Astrocyte (in vitro differentiated cells and primary cell): ENCODE results near the gene ATG2B. TPM values are rescaled to one million over a fixed set of nuclear protein-coding genes. Genes with fewer than 3 reads are reported as not detected.

ENCODE experiments used
- DNase-seq: peaks from one replicate; pipeline ENCODE4 v3.0.0-alpha.2; 2010; ENCODE audit warnings: low read depth
- FAIRE-seq: peaks from 2 replicates; lab custom pipeline; 2011; peaks lifted over from hg19 to GRCh38; lab: Jason Lieb, UNC
- H2AFZ ChIP-seq: 2 replicates; pipeline ENCODE4 v1.6.0; 2012; ENCODE audit warnings: low read depth, low read length, inconsistent platforms
- H3K27ac ChIP-seq: 2 replicates; pipeline ENCODE4 v1.5.1; 2011; ENCODE audit warnings: low read depth, low read length, inconsistent platforms
- H3K27me3 ChIP-seq: 2 replicates; pipeline ENCODE4 v1.6.0; 2011; ENCODE audit warnings: low read length, inconsistent platforms; ENCODE audit not compliant: insufficient read depth
- H3K36me3 ChIP-seq: 2 replicates; pipeline ENCODE4 v1.5.1; 2011; ENCODE audit warnings: low read length, inconsistent platforms; ENCODE audit not compliant: insufficient read depth
- H3K4me1 ChIP-seq: 2 replicates; pipeline ENCODE4 v1.5.1; 2011; ENCODE audit warnings: low read length, inconsistent platforms; ENCODE audit not compliant: insufficient read depth
- H3K4me2 ChIP-seq: 2 replicates; pipeline ENCODE4 v1.6.0; 2012; ENCODE audit warnings: low read length, inconsistent platforms
- H3K4me3 ChIP-seq: 2 replicates; pipeline ENCODE4 v1.5.1; 2011; ENCODE audit warnings: low read depth, mild to moderate bottlenecking, low read length, inconsistent platforms; ENCODE audit not compliant: insufficient read depth
- H3K79me2 ChIP-seq: 2 replicates; pipeline ENCODE4 v1.6.0; 2012; ENCODE audit warnings: mild to moderate bottlenecking, low read length, inconsistent platforms; ENCODE audit not compliant: insufficient read depth
- H3K9ac ChIP-seq: 2 replicates; pipeline ENCODE4 v1.6.0; 2012; ENCODE audit warnings: mild to moderate bottlenecking, low read length, inconsistent platforms
- H3K9me3 ChIP-seq: 2 replicates; pipeline ENCODE4 v1.5.1; 2012; ENCODE audit warnings: low read depth, mild to moderate bottlenecking, low read length, inconsistent platforms; ENCODE audit not compliant: insufficient read depth
- H4K20me1 ChIP-seq: 2 replicates; pipeline ENCODE4 v1.6.0; 2012; ENCODE audit warnings: low read length, inconsistent platforms; ENCODE audit not compliant: insufficient read depth
- H3K27ac Mint-ChIP-seq: one replicate; pipeline ENCODE4 v1.8.0; 2021; ENCODE audit warnings: mild to moderate bottlenecking, mixed read lengths; ENCODE audit not compliant: unreplicated experiment
- H3K27me3 Mint-ChIP-seq: one replicate; pipeline ENCODE4 v1.8.0; 2021; ENCODE audit warnings: low read depth, mixed read lengths; ENCODE audit not compliant: unreplicated experiment
- H3K36me3 Mint-ChIP-seq: one replicate; pipeline ENCODE4 v1.8.0; 2021; ENCODE audit warnings: low read depth, mixed read lengths; ENCODE audit not compliant: unreplicated experiment
- H3K4me1 Mint-ChIP-seq: one replicate; pipeline ENCODE4 v1.8.0; 2021; ENCODE audit warnings: low read depth, mixed read lengths; ENCODE audit not compliant: unreplicated experiment
- H3K4me3 Mint-ChIP-seq: one replicate; pipeline ENCODE4 v1.8.0; 2021; ENCODE audit warnings: mild to moderate bottlenecking, moderate library complexity, mixed read lengths; ENCODE audit not compliant: unreplicated experiment
- H3K9me3 Mint-ChIP-seq: one replicate; pipeline ENCODE4 v1.8.0; 2021; ENCODE audit warnings: mild to moderate bottlenecking, mixed read lengths; ENCODE audit not compliant: unreplicated experiment
- CTCF ChIP-seq: IDR thresholded peaks from 2 replicates; pipeline ENCODE4 v1.5.1; 2011; ENCODE audit warnings: low read depth, mild to moderate bottlenecking, inconsistent platforms, low read length, moderate library complexity; ENCODE audit not compliant: insufficient read depth
- EZH2 ChIP-seq: IDR thresholded peaks from 2 replicates; pipeline ENCODE4 v1.6.1; 2012; ENCODE audit warnings: mild to moderate bottlenecking, low read length, inconsistent platforms; ENCODE audit not compliant: insufficient read depth
- total RNA-seq: library from RNA; stranded (reverse); gene quantifications from 2 replicates; pipeline ENCODE4 v1.2.1, GENCODE V29; 2021

ATG2B gene
- total RNA-seq, 1 donor from 2014 or later, result 14.2 TPM

- no peak overlapping the region for H3K4me3 ChIP-seq
- no peak for FAIRE-seq
- no peak overlapping the region for H3K9ac ChIP-seq
- no peaks in the 10 kb centered on the region for H3K27me3 ChIP-seq
- TF ChIP-seq EZH2, result no peak
- TF ChIP-seq CTCF, result no peak
- no peaks in the 10 kb centered on the region for H3K9me3 Mint-ChIP-seq
- H3K4me3 Mint-ChIP-seq, result no peak overlapping the region
- no peak for DNase-seq
- peaks cover 34% of the 10 kb centered on the region for H3K4me1 Mint-ChIP-seq
- no peak overlapping the region for H3K27ac ChIP-seq
- H3K4me1 ChIP-seq, result peaks cover 22% of the 10 kb centered on the region
- H3K9me3 ChIP-seq, result no peaks in the 10 kb centered on the region
- H4K20me1 ChIP-seq, result no peaks in the 10 kb centered on the region
- no peak overlapping the region for H2AFZ ChIP-seq
- no peaks in the 10 kb centered on the region for H3K79me2 ChIP-seq
- no peaks in the 10 kb centered on the region for H3K36me3 ChIP-seq
- H3K4me2 ChIP-seq, result no peak overlapping the region
- H3K36me3 Mint-ChIP-seq, result no peaks in the 10 kb centered on the region
- no peaks in the 10 kb centered on the region for H3K27me3 Mint-ChIP-seq
- H3K27ac Mint-ChIP-seq, result peak overlapping the region; percentile 93
These were observed 111.4 kb downstream of the ATG2B start for GRCh38 chr14:96251656-96252155.

- Mint-ChIP-seq H3K9me3 (no peaks in the 10 kb centered on the region), H3K27ac (no peak overlapping the region), H3K36me3 (no peaks in the 10 kb centered on the region), H3K4me1 (peaks cover 41% of the 10 kb centered on the region), H3K4me3 (no peak overlapping the region), H3K27me3 (no peaks in the 10 kb centered on the region)
- no peaks in the 10 kb centered on the region for H3K9me3 ChIP-seq
- FAIRE-seq, result no peak
- no peaks in the 10 kb centered on the region for H3K36me3 ChIP-seq
- no peak overlapping the region for H2AFZ ChIP-seq
- no peaks in the 10 kb centered on the region for H3K79me2 ChIP-seq
- no peaks in the 10 kb centered on the region for H3K27me3 ChIP-seq
- DNase-seq, result no peak
- peaks cover 25% of the 10 kb centered on the region for H3K4me1 ChIP-seq
- H4K20me1 ChIP-seq, result no peaks in the 10 kb centered on the region
- H3K9ac ChIP-seq, result no peak overlapping the region
- H3K4me3 ChIP-seq, result no peak overlapping the region
- H3K27ac ChIP-seq, result no peak overlapping the region
- TF ChIP-seq EZH2 (no peak), CTCF (no peak)
- H3K4me2 ChIP-seq, result no peak overlapping the region
These were observed 112.7 kb downstream of the ATG2B start for GRCh38 chr14:96250485-96250884.

GRCh38 chr14:96249029-96249428 is 114.1 kb downstream of the ATG2B start:
- H3K27ac ChIP-seq, result no peak overlapping the region

More at GRCh38 chr14:96249029-96249428, 114.1 kb downstream of the ATG2B start:
- peaks cover 2% of the 10 kb centered on the region for H3K9me3 Mint-ChIP-seq
- no peaks in the 10 kb centered on the region for H3K79me2 ChIP-seq
- H3K27me3 Mint-ChIP-seq, result no peaks in the 10 kb centered on the region
- H3K4me2 ChIP-seq, result no peak overlapping the region
- H4K20me1 ChIP-seq, result no peaks in the 10 kb centered on the region
- DNase-seq, result peak; percentile 74
- H3K4me1 Mint-ChIP-seq, result peaks cover 34% of the 10 kb centered on the region
- peak; percentile 20 for FAIRE-seq
- H3K36me3 ChIP-seq, result no peaks in the 10 kb centered on the region
- H2AFZ ChIP-seq, result no peak overlapping the region
- no peak overlapping the region for H3K4me3 Mint-ChIP-seq
- no peaks in the 10 kb centered on the region for H3K9me3 ChIP-seq
- no peak overlapping the region for H3K9ac ChIP-seq
- no peaks in the 10 kb centered on the region for H3K27me3 ChIP-seq
- H3K4me3 ChIP-seq, result no peak overlapping the region
- no peaks in the 10 kb centered on the region for H3K36me3 Mint-ChIP-seq
- TF ChIP-seq EZH2, result no peak
- TF ChIP-seq CTCF, result no peak
- peaks cover 21% of the 10 kb centered on the region for H3K4me1 ChIP-seq
- H3K27ac Mint-ChIP-seq, result no peak overlapping the region
